T-helper 2 cell treated with Interferon-gamma antibody and Interleukin-4, amounts not matched to agents 100 ng/mL and 5 ng/mL, for 36 hours (primary cell): ENCODE data around the gene TTC39C. TPM values are rescaled to one million over a fixed set of nuclear protein-coding genes. Genes with fewer than 3 reads are reported as not detected.

Experiments used
- intact Hi-C: fragments of 100-400 bp; cut with micrococcal nuclease; formaldehyde crosslinking; loops from one replicate; pipeline ENCODE4 v1.15.1; 2023
- total RNA-seq: library from RNA; stranded (reverse); gene quantifications from 2 replicates; pipeline ENCODE4 v1.2.3, GENCODE V29; 2022

The TTC39C gene
- total RNA-seq, 1 donor from 2014 or later = 68.1 TPM

GRCh38 chr18:24074757-24075156, 60.2 kb downstream of the TTC39C start:
- intact Hi-C loops = loop anchor here (5.0 kb wide), 1 partner anchor 137 kb away; no protein-coding TSS in a partner anchor

- intact Hi-C loops = loop anchor here (1.0 to 5.0 kb wide), 2 partner anchors 57 to 139 kb away; no protein-coding TSS in a partner anchor
These were observed 61.4 kb downstream of the TTC39C start for GRCh38 chr18:24075767-24076597.

GRCh38 chr18:24076950-24077349, 62.4 kb downstream of the TTC39C start:
- intact Hi-C loops = loop anchor here (1.0 to 5.0 kb wide), 2 partner anchors 58 to 140 kb away; no protein-coding TSS in a partner anchor

- intact Hi-C loops = loop anchor here (5.0 kb wide), 1 partner anchor 141 kb away; no protein-coding TSS in a partner anchor
These were observed 63.8 kb downstream of the TTC39C start for GRCh38 chr18:24078391-24078790.

GRCh38 chr18:24080861-24081260, 66.3 kb downstream of the TTC39C start:
- intact Hi-C loops = no loop called here

- intact Hi-C loops = no loop called here
These were observed 69.0 kb downstream of the TTC39C start for GRCh38 chr18:24083550-24083949.

- intact Hi-C loops = no loop called here
These were observed 71.5 kb downstream of the TTC39C start for GRCh38 chr18:24086082-24086481.

- intact Hi-C loops = no loop called here
These were observed 74.5 kb downstream of the TTC39C start for GRCh38 chr18:24089076-24089475.

- intact Hi-C loops = no loop called here
These were observed 75.2 kb downstream of the TTC39C start for GRCh38 chr18:24089515-24090337.

- intact Hi-C loops = no loop called here
These were observed 76.3 kb downstream of the TTC39C start for GRCh38 chr18:24090876-24091275.

- intact Hi-C loops = no loop called here
These were observed 80.0 kb downstream of the TTC39C start for GRCh38 chr18:24094561-24094960.

- intact Hi-C loops = no loop called here
These were observed 81.4 kb downstream of the TTC39C start for GRCh38 chr18:24095976-24096375.

GRCh38 chr18:24103320-24104021, 88.9 kb downstream of the TTC39C start:
- intact Hi-C loops = no loop called here

GRCh38 chr18:24104486-24104885, 89.9 kb downstream of the TTC39C start:
- intact Hi-C loops = no loop called here

GRCh38 chr18:24108641-24109040, 94.1 kb downstream of the TTC39C start:
- intact Hi-C loops = no loop called here

GRCh38 chr18:24111936-24112335, 97.4 kb downstream of the TTC39C start:
- intact Hi-C loops = no loop called here

GRCh38 chr18:24112464-24112863, 97.9 kb downstream of the TTC39C start:
- intact Hi-C loops = no loop called here

GRCh38 chr18:24112874-24113615, 98.5 kb downstream of the TTC39C start:
- intact Hi-C loops = no loop called here

- intact Hi-C loops = loop anchor here (5.0 kb wide), 1 partner anchor 288 kb away; no protein-coding TSS in a partner anchor
These were observed 100.5 kb downstream of the TTC39C start for GRCh38 chr18:24114924-24115549.

GRCh38 chr18:24115628-24116027, 101.1 kb downstream of the TTC39C start:
- intact Hi-C loops = loop anchor here (5.0 kb wide), 1 partner anchor 288 kb away; no protein-coding TSS in a partner anchor
